DMS79 (cell line): ENCODE results near the gene OR2W1.

Experiments
- DNase-seq: peaks from one replicate; lab custom pipeline; 2025; lab: John Stamatoyannopoulos, UW

OR2W1 gene

DNA sequence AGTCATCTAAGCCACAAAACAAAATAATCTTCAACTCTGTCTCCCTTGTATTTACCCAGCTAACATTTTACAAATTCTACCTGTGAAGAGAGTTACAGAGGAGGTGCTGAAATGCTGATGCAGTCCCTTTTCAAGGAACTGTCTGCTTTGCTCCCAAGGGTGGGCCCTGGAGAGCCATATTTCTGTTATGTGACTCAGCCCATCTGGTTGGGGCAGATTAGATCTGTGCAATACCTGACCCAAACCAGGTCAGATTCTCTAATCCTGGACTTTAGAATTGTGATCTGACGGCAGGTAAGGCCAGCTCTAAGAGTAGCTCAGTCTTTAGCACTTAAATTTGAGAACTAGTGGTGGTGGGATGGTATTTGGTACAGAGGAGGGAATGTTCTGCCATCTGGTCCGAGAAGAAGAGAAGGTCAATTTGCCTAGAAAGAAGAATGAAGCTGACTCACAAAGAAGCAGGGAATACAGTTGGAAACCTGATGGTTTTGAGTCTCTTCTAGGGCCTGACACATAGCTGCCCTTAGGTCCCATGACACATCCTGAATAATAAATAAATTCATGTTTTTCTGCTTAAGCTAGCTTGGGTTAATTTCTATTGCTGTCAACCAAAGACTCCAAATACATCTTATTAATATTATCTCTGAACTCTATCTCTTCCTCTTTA lies 48.0 kb downstream of the OR2W1 start:
- DNase-seq = no peak

DNA sequence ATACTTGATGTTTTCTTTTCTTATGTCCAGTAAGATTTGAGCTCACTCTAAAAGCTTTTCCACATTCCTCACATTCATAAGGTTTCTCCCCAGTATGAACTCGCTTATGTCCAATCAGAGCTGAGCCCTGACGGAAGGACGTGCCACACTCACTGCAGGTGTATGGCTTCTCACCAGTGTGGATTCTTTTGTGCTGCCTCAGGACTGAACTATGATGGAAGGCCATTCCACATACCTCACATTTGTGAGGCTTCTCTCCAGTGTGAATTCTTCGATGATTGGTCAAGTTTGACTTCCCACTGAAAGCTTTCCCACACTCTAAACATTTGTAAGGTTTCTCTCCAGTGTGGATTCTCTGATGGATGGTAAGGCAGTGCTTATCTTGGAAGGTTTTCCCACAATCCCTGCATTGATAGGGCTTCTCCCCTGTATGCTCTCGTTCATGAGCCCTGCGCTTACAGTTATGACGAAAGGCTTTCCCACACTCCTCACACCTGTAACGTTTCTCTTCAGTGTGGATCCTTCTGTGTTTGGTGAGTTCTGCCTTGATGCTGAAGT lies 49.8 kb downstream of the OR2W1 start:
- no peak for DNase-seq
